Calu3 (cell line): Measurements from ENCODE around the gene HEATR5A. TPM values are rescaled to one million over a fixed set of nuclear protein-coding genes. Genes with fewer than 3 reads are reported as not detected.
"Not testable (repeated sequence)": the region's sequence is repeated elsewhere in the genome, so short reads cannot be mapped to it uniquely, and the experiment has no call there.

Source experiments
- BruUV-seq: library from RNA; stranded (reverse); fragments of 400-500 nt; replicated peaks from 2 replicates; lab custom pipeline; 2021; lab: Mats Ljungman, UMichigan
- CTCF ChIA-PET: fragments of 300-600 bp; sonication (Branson Sonifier 250); formaldehyde crosslinking; loops from one replicate; lab custom pipeline; 2022; ENCODE audit warnings: antibody characterized with exemption; lab: Charles Lee
- DNase-seq: peaks from one replicate; pipeline ENCODE4 v3.0.0; 2022
- H3K27ac Mint-ChIP-seq: one replicate; pipeline ENCODE4 v1.8.0; 2022; ENCODE audit warnings: mixed read lengths; ENCODE audit not compliant: unreplicated experiment
- H3K27me3 Mint-ChIP-seq: one replicate; pipeline ENCODE4 v1.8.0; 2022; ENCODE audit warnings: mixed read lengths; ENCODE audit not compliant: unreplicated experiment
- H3K36me3 Mint-ChIP-seq: one replicate; pipeline ENCODE4 v1.8.0; 2022; ENCODE audit warnings: mild to moderate bottlenecking, moderate library complexity, mixed read lengths; ENCODE audit not compliant: insufficient read depth, unreplicated experiment
- H3K4me1 Mint-ChIP-seq: one replicate; pipeline ENCODE4 v1.8.0; 2022; ENCODE audit warnings: mild to moderate bottlenecking, low read depth, mixed read lengths; ENCODE audit not compliant: unreplicated experiment
- H3K4me3 Mint-ChIP-seq: one replicate; pipeline ENCODE4 v1.8.0; 2022; ENCODE audit warnings: mild to moderate bottlenecking, low read depth, moderate library complexity, mixed read lengths; ENCODE audit not compliant: unreplicated experiment
- H3K9me3 Mint-ChIP-seq: one replicate; pipeline ENCODE4 v1.8.0; 2022; ENCODE audit warnings: low read depth, mixed read lengths; ENCODE audit not compliant: unreplicated experiment
- CTCF ChIP-seq: fragments of 200-600 bp; IDR thresholded peaks from one replicate; pipeline ENCODE4 v1.8.0; 2022; ENCODE audit warnings: antibody characterized with exemption; ENCODE audit not compliant: unreplicated experiment
- intact Hi-C: fragments of 100-400 bp; cut with micrococcal nuclease; formaldehyde crosslinking; loops from one replicate; pipeline ENCODE4 v1.10.0; 2022; ENCODE audit not compliant: unreplicated experiment
- total RNA-seq: library from RNA; stranded (reverse); gene quantifications from 2 replicates; pipeline ENCODE4 v1.2.3, GENCODE V29; 2022

The HEATR5A gene
- total RNA-seq, 1 experiment from 2014 or later: 28.9 TPM

- H3K27ac Mint-ChIP-seq: no peak overlapping the region
- BruUV-seq: no TSS peak
- intact Hi-C loops: no loop called here
Measured at GRCh38 chr14:31257244-31257553, 163.2 kb downstream of the HEATR5A start.

DNA sequence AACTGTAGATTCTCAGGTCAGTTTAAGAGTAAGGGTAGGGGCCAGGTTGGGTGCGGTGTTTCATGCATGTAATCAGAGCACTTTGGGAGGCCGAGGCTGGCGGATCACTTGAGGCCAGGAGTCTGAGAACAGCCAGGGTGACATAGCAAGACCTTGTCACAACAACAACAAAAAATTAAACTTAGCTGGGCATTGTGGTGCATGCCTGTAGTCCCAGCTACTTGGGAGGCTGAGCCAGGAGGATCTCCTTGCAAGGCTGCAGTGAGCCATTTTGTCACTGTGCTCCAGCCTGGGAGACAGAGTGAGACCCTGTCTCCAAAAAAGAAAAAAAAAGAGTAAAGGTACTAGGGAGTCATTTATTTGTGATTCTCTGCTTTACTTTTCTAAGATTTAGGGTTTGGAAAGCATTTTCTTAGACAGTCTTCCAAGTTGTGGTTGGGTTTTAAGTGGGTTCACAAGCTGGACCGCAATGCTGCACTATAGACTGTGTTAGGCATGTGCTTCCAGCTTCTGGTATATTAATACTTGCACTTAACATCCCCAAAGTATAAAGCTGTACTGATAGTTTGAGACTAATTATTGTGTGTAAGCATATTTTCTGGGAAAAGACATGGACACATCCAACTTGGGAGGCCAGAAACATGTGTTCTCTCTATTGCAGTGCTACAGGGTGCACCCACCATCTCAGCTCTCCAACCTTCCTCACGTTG, 163.7 kb downstream of the HEATR5A start:
- H3K9me3 Mint-ChIP-seq: no peaks in the 10 kb centered on the region
- no TSS peak for BruUV-seq
- no peak overlapping the region for H3K4me3 Mint-ChIP-seq
- DNase-seq: no peak
- TF ChIP-seq CTCF: no peak
- H3K27ac Mint-ChIP-seq: no peak overlapping the region
- CTCF ChIA-PET: no interaction called here
- no peaks in the 10 kb centered on the region for H3K27me3 Mint-ChIP-seq
- intact Hi-C loops: no loop called here
- peaks cover 11% of the 10 kb centered on the region for H3K4me1 Mint-ChIP-seq
- peaks cover 4% of the 10 kb centered on the region for H3K36me3 Mint-ChIP-seq

More at GRCh38 chr14:31257244-31257553, 163.2 kb downstream of the HEATR5A start:
- peaks cover 8% of the 10 kb centered on the region for H3K4me1 Mint-ChIP-seq
- no peaks in the 10 kb centered on the region for H3K27me3 Mint-ChIP-seq
- TF ChIP-seq CTCF: no peak
- DNase-seq: no peak
- H3K9me3 Mint-ChIP-seq: no peaks in the 10 kb centered on the region
- no peak overlapping the region for H3K4me3 Mint-ChIP-seq
- H3K36me3 Mint-ChIP-seq: peaks cover 8% of the 10 kb centered on the region
- CTCF ChIA-PET: no interaction called here

DNA sequence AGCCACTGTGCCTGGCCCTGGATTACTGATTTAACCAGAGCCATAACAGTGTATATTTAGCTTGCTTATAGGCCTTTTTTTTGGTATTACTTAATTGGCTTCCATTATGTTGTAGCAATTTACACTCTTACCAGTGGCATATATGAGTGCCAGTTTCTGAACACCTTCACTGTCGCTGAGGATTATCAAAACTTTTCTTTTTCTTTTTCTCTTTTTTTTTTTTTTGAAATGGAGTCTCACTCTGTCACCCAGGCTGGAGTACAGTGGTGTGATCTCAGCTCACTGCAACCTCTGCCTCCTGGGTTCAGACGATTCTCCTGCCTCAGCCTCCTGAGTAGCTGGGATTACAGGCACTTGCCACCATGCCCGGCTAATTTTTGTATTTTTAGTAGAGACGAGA, 164.4 kb downstream of the HEATR5A start:
- H3K9me3 Mint-ChIP-seq, intact Hi-C loops, BruUV-seq, DNase-seq, H3K36me3 Mint-ChIP-seq, H3K27me3 Mint-ChIP-seq, H3K27ac Mint-ChIP-seq, CTCF ChIA-PET, H3K4me3 Mint-ChIP-seq: not testable (repeated sequence)
- peaks cover 19% of the 10 kb centered on the region for H3K4me1 Mint-ChIP-seq

- H3K9me3 Mint-ChIP-seq: no peaks in the 10 kb centered on the region
- no peaks in the 10 kb centered on the region for H3K27me3 Mint-ChIP-seq
- CTCF ChIA-PET: interaction anchor here (0.7 kb wide), 1 partner anchor 41 kb away, joined by 3 read pairs; no protein-coding TSS in a partner anchor
- H3K27ac Mint-ChIP-seq: no peak overlapping the region
- no TSS peak for BruUV-seq
- no peak overlapping the region for H3K4me3 Mint-ChIP-seq
- no peak for DNase-seq
- TF ChIP-seq CTCF: no peak
- intact Hi-C loops: no loop called here
- H3K4me1 Mint-ChIP-seq: peaks cover 21% of the 10 kb centered on the region
- H3K36me3 Mint-ChIP-seq: peaks cover 4% of the 10 kb centered on the region
Measured at GRCh38 chr14:31255286-31255685, 165.1 kb downstream of the HEATR5A start.

DNA sequence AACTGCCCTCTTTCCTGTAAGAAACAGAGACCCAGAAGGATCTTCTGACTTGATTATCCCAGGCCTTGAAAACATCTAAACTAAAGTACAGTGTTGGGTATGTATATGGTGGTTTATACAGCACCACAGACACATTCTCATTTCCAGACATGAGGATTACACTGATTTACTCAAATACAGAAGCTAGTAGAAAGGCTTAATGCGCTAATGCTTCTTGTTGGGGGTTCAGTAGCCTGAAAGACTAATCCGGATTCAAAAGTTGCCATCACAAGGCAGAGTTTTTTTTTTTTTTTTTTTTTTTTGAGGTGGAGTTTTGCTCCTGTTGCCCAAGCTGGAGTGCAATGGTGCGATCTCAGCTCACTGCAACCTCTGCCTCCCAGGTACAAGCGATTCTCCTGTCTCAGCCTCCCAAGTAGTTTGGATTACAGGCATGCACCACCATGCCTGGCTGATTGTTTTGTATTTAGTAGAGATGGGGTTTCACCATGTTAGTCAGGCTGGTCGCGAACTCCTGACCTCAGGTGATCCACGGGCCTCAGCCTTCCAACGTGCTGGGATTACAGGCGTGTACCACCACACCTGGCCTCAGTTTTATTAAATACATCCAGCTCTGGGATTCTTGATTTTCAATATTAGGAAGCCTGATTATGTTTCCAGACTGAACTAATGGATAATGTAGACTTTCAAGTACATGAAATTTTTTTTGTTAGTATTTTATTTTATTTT, 166.4 kb downstream of the HEATR5A start:
- H3K36me3 Mint-ChIP-seq: peaks cover 4% of the 10 kb centered on the region

More for the DNA sequence above, 166.4 kb downstream of the HEATR5A start:
- intact Hi-C loops: no loop called here
- DNase-seq: no peak
- Mint-ChIP-seq H3K9me3 (no peaks in the 10 kb centered on the region), H3K27me3 (no peaks in the 10 kb centered on the region), H3K27ac (no peak overlapping the region), H3K4me3 (no peak overlapping the region), H3K4me1 (peaks cover 21% of the 10 kb centered on the region)
- no peak for TF ChIP-seq CTCF
- no TSS peak for BruUV-seq
- CTCF ChIA-PET: interaction anchor here (0.7 kb wide), 2 partner anchors 59 to 1761 kb away, joined by 3 to 8 read pairs; no protein-coding TSS in a partner anchor
